Stimulated activated CD4-positive, alpha-beta T cell treated with anti-CD3 and anti-CD28 coated beads, Interleukin-15, amount 100 ng/mL, for 48 hours (primary cell): ENCODE measurements around the gene KIFC1.
A peak's percentile ranks its signal among the peaks of the same experiment; 100 is the strongest.
"Not testable (repeated sequence)": the region's sequence is repeated elsewhere in the genome, so short reads cannot be mapped to it uniquely, and the experiment has no call there.

Source experiments
- DNase-seq, 2 donors: peaks; one replicate each; pipeline ENCODE4 v3.0.0-alpha.2; 2020; ENCODE audit warnings: low read depth in 2 of 2

KIFC1 gene, protein sequence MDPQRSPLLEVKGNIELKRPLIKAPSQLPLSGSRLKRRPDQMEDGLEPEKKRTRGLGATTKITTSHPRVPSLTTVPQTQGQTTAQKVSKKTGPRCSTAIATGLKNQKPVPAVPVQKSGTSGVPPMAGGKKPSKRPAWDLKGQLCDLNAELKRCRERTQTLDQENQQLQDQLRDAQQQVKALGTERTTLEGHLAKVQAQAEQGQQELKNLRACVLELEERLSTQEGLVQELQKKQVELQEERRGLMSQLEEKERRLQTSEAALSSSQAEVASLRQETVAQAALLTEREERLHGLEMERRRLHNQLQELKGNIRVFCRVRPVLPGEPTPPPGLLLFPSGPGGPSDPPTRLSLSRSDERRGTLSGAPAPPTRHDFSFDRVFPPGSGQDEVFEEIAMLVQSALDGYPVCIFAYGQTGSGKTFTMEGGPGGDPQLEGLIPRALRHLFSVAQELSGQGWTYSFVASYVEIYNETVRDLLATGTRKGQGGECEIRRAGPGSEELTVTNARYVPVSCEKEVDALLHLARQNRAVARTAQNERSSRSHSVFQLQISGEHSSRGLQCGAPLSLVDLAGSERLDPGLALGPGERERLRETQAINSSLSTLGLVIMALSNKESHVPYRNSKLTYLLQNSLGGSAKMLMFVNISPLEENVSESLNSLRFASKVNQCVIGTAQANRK

DNA sequence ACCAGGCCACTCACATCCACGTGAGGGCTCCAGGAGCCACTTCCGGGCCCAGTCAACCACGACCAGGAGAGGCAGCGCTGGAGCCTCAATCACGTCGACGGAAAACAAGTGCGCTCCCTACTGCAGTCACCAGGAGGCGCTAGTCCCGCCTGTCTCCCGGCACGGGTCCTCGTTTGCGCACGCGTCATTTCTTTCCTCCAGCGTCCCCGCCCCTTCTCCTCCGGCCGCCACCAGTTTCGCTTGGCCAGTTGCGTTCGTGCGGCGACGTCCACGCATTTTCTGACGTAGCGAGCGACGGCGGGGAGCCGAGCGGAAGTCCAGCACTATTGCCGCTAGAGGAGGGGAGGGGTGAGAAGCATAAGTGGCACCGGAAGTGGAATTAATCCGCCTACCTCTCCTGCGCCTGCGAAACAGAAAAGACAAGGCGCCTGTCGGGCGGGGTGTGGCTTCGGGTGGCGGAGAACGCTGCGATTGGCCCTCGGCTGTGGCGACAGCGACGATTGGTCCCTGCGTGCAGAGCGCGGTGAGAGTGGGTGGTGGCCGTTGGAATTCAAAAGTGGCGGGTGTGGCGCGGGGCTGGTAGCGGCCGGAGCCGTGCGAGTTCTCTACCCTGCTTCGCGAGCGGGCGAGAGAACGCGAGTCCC, at the start of gene KIFC1:
TSS of gene KIFC1 (plus strand) at position 546 of the 644 bp plus-strand sequence. CDS start 163 bp downstream, outside the sequence.
- peak; percentile 98 to 99 for DNase-seq

DNA sequence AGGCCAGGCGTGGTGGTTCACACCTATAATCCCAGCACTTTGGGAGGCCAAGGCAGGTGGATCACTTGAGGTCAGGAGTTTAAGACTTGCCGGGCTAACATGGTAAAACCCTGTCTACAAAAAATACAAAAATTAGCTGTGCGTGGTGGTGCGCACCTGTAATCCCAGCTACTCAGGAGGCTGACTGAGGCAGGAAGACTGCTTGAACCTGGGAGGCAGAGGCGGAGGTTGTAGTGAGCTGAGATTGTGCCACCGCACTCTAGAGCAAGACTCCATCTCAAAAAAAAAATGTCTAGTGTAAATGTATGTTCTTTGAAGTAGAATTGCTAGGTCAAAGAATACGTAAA, 48.0 kb upstream of the KIFC1 start:
- not testable (repeated sequence) for DNase-seq

DNA sequence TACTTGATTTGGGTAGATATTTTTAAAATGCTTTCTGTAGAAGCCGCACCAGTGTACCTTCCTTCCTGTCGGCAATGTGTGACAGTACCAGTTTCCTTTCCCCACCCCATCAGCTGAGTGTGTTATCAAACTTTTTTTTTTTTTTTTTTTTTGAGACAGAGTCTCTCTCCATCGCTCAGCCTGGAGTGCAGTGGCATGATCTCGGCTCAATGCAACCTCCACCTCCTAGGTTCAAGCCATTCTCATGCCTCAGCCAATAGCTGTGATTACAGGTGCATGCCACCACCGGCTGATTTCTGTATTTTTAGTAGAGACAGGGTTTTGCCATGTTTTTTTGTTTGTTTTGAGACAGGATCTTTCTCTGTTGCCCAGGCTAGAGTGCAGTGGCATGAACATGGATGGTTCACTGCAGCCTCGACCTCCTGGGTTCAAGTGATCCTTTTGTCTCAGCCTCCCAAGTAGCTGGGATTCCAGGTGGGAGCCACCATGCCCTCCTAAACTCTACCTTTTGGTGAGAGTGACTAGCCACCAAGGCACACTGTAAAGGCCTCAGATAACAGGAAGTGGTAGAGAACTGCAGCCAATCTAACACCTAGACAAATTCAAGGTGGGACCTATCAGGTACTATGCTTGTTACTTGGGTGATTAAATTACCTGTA, 47.5 kb upstream of the KIFC1 start:
- DNase-seq = no peak

DNA sequence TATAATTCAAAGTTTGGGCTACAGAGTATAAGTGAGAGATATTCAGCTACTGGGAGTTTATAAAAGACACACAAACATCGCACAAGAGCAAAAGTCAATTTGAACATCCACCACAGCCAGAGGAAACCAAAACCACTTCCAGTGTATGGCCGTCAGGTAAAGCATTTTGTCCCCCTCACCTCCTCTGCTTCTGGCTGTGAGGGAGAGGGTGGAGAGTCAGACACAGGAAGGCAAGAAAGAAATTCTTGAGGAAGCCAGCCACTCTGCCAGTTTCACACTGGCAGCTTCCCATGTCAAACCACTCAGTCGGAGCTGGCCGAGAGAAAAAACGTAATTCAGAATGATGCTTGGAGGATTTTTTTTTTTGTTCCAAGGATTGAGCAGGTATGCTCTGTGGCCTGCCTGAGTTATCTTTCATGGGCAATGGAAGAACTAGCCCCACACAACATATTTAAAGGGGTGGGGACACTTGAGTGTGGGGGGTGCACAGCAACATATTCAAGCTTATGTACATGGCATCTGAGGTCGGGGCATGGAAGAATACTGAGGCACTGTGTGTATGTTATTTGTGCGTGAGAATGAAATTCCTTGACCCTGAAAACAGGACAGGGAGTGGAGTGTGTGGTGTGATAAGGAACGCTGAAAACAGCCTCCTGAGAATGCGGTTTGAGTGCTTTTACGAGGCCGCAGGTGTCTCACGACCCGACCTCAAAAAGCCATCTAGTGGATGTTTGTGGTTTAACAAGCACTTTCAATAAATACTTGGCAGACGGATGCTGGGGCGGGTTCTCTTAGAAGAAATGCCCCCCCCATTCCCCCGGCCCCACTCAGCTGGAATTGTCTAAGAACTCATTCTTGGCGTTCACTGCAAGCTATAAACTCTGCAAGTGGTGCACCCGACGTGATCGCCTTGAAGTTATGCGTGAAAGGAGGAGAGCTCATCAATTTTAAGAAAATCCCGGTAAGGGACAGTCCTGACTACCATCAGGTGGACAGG, 46.6 kb upstream of the KIFC1 start:
- DNase-seq = peak; percentile 42 to 48

DNA sequence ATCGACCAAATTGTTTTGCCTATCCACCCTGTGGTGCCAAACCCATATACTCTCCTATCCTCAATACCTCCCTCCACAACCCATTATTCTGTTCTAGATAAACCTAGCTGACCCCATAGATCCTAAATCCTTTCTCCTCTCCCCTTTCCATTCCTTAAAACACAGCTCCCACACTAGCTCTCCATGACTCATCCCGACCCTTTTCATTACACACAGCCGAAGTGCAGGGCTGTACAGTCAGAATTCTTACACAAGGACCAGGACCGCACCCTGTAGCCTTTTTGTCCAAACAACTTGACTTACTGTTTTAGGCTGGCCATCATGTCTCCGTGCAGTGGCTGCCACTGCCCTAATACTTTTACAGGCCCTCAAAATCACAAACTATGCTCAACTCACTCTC, 44.7 kb upstream of the KIFC1 start:
- DNase-seq = not testable (repeated sequence)

DNA sequence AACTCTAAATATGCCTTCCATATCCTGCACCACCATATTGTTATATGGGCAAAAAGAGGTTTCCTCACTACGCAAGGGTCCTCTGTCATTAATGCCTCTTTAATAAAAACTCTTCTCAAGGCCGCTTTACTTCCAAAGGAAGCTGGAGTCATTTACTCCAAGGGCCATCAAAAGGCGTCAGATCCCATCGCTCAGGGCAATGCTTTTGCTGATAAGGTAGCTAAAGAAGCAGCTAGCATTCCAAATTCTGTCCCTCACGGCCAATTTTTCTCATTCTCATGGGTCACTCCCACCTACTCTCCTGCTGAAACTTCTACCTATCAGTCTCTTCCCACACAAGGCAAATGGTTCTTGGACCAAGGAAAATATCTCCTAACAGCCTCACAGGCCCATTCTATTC, 43.8 kb upstream of the KIFC1 start:
- no peak for DNase-seq

DNA sequence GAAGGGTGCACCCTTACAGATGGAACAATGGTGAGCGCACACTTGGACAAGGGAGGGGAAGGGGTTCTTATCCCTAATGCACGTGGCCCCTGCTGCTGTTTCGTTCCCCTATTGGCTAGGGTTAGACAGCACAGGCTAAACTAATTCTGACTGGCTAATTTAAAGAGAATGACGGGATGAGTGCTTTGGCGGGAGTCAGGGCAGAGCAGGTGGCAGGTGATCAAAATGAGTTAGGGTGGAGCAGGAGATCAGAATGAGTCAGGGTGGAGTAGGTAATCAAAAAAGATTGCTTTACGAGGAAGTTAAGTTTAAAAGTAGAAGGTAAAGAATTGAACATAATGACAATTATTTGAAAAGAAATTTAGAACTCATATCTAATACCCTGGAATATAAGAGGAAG, 35.8 kb upstream of the KIFC1 start:
- DNase-seq = not testable (repeated sequence)

DNA sequence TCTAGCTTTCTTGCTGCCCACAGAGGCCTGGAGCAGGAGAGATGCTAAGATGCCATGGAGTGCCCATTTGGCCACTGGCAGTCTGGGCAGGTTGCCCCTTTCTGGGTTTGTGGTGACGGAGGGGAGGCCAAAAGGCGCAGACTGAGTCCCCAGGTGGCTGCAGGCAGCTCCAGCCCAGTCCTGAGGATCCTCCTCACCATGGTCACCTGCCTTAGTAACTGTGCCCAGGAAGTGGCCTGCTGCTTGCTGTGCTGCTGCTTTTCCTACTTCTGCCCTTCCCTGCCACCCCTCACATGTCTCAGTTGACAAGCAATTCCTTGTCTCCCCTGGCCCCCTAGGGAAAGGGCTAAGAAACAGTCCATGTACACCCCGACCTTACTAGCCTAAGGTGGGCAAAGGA, 35.3 kb upstream of the KIFC1 start:
- DNase-seq = no peak

DNA sequence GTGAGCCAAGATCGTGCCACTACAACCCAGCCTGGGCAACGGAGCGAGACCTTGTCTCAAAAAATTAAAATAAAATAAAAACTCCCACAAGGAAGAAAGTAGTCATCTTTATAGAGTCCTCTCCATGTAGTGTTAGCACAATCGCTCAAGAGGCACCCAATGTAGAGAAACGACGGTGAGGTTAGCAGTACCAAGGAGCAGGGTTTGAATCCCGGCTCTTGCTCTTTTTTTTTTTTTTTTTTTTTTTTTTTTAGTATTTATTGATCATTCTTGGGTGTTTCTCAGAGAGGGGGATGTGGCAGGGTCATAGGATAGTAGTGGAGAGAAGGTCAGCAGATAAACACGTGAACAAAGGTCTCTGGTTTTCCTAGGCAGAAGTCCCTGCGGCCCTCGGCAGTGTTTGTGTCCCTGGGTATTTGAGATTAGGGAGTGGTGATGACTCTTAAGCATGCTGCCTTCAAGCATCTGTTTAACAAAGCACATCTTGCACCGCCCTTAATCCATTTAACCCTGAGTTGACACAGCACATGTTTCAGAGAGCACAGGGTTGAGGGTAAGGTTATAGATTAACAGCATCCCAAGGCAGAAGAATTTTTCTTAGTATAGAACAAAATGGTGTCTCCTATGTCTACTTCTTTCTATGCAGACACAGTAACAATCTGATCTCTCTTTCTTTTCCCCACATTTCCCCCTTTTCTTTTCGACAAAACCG, 34.3 kb upstream of the KIFC1 start:
- not testable (repeated sequence) for DNase-seq

DNA sequence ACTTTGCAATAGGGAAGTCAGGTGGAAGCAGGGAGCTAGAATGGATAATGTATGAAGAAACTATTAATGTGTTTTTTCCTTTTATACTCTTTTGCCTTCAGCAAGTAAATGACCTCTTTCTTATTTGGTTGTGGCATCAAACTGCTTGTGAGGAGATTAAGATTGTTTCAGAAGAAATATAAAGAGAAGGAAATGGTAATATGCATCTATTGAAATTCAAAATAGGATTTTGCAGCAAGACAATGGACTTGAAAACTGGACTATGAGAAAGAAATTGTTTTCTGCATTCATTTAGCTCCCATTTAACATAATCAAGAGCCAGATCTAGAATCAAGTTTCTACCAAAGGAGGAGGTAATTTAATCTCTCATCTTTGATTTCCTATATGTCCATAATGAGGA, 32.3 kb upstream of the KIFC1 start:
- DNase-seq = no peak

DNA sequence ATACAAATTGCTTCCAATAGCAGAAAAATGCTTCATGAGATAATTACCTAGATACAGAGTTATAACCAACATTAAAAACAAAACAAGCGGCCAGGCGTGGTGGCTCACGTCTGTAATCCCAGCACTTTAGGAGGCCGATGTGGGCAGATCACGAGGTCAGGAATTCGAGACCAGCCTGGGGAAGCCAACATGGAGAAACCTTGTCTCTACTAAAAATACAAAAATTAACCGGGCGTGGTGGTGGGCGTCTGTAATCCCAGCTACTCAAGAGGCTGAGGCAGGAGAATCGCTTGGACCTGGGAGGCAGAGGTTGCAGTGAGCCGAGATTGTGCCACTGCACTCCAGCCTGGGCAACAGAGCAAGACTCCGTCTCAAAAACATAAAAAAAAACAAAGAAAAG, 28.1 kb upstream of the KIFC1 start:
- DNase-seq = not testable (repeated sequence)

DNA sequence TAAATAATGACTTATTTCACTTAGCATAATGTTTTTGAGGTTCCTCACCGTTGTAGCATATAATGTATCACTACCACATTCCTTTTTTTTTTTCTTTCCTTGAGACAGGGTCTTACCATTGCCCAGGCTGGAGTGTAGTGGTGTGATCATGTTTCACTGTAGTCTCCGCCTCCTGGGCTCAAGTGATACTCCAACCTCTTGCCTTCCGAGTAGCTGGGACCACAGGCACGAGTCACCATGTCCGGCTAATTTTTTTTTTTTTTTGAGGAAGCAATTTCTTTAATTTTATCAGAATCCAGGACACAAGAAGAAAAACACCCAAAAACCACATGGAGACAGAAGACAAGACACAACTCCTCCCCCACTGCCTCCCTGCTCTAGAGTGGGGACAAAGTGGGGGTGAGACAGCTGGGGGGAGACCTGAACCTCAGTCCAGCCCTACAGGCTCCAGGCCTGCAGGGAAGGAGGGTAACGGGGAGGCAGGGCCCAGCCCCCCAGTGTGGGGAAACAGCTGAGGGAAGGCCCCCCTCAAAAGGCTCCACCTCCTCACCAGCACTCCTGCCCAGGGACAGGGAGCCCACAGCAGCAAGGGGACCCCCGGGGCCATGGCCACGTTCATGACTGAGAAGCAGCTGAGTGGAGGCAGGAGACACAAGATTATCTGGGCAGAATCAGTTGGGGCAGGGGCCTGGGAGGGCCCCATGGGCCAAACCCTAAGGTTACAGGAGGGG, 27.0 kb upstream of the KIFC1 start:
- not testable (repeated sequence) for DNase-seq

DNA sequence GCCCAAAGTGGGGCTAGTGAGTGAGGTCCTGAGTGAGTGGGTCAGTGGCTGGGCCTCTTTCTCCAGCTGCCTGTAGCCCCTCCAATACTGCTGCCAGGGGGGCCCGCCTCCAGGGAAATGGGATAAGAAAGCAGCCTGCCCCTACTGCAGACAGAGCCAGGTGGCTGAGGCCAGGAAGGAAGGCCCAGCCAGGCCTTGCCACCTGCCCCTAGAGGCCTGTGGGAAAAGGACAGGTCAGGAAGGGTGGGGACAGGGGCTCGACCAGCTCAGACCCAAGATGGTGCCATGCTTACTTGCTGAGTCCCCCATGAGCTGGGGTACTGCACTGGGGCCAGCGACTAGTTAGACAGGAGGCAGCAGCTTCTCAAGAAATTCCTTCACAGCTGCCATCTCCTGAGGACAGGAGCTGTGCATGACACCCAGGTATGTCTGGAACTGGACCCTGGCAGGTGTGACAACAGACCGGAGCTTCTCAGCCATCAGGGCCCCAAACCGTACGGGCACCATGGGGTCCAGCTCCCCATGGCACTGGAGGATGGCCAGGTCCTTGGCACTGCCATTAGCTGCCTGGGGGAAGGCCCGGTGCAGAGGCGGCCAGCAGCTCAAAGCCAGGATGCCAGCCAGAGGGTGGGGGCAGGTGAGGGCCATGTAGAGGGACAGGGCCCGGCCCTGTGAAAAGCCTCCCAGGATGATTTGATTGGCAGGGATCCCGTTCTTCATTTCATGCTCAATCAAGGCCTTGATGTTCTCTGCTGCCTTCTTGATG, 26.2 kb upstream of the KIFC1 start:
- DNase-seq = not testable (repeated sequence)

DNA sequence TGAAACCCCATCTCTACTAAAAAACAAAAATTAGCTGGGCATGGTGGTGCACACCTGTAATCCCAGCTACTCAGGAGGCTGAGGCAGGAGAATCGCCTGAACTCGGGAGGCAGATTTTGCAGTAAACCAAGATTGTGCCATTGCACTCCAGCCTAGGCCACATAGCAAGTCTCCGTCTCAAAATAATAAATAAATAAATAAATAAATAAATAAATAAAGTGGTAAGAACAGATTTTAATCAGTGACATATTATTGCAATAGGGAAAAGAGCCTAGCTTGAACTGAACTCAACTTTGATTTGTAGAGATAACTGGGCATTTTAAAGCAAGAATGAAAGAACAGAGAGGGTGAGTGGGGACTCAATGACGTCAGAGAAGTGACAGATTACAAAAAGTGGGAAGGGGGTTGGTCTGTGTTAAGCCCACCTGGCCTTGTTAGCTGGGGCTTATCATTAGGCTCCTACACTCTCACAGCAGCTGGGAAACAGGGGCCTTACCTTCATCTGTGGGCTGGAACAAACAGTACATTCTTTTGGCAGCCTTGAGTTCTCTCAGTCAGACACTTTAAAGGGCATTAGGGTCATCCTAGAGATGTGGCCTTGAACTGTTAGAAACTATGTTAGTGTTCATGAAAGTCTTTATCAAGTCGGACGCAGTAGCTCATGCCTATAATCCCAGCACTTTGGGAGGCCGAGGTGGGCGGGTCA, 24.5 kb upstream of the KIFC1 start:
- no peak for DNase-seq

DNA sequence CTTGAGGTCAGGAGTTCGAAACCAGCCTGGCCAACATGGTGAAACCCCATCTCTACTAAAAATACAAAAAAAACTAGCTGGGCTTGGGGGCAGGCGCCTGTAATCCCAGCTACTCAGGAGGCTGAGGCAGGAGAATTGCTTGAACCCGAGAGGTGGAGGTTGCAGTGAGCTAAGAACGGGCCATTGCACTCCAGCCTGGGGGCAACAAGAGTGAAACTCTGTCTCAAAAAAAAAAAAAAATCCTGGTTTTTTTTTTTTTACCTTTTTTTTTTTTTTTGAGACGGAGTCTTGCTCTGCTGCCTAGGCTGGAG, 24.0 kb upstream of the KIFC1 start:
- DNase-seq = not testable (repeated sequence)

DNA sequence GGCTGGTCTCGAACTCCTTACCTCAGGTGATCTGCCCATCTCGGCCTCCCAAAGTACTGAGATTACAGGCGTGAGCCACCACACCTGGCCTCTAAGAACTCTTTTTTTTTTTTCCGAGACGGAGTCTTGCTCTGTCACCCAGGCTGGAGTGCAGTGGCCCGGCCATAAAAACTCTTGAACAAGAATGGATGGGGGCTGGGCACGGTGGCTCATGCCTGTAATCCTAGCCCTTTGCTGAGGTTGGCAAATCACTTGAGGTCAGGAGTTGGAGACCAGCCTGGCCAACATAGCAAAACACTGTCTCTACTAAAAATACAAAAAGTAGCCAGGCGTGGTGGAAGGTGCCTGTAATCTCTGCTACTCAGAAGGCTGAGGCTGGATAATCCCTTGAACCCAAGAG, 19.7 kb upstream of the KIFC1 start:
- not testable (repeated sequence) for DNase-seq

DNA sequence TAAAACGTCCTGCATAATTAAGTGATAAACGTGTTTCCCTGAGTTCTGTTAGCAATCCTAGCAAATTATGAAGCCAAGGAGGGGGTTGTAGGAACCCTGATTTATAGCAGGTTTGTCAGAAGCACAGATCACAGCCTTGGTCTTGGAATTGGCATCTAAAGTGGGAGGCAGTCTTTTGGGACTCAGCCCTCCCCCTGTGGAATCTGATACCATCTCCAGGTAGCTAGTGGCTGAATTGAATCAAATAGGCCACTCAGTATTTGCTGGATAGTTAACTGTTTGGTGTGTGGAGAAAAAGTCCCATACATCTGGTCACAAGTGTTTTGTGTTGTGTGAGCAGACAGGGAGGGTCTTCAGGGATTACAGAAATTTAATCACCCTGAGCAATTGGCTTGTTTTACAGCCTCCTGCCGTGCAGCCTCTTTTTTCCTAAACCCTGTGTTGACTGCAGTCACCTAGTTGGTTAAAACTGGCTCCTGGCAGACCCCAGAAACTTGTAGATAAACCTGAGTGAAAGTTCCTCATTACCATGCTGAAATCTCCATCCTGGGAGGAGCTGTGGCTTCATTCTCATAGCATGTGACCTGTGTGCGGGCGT, 19.0 kb upstream of the KIFC1 start:
- no peak for DNase-seq
